CD14-positive monocyte (primary cell): ENCODE measurements around the gene ACOT11. TPM values are rescaled to one million over a fixed set of nuclear protein-coding genes. Genes with fewer than 3 reads are reported as not detected.
A peak's percentile ranks its signal among the peaks of the same experiment; 100 is the strongest.

Experiments
- DNase-seq, 3 donors: peaks; one replicate each; pipeline ENCODE4 v3.0.0-alpha.2; 2011 to 2022
- H2AFZ ChIP-seq: 2 replicates; pipeline ENCODE4 v1.6.0; 2012; ENCODE audit warnings: mild to moderate bottlenecking, low read depth, low read length, inconsistent platforms; ENCODE audit not compliant: insufficient read depth, poor library complexity, severe bottlenecking
- H3K27ac ChIP-seq, 2 donors: 1 replicate in 1 of 2; 2 replicates in 1 of 2; pipeline ENCODE4 v1.5.1; 2012 to 2013; ENCODE audit warnings: low read length in 2 of 2, control low read depth in 1 of 2, inconsistent platforms in 1 of 2, low read depth in 1 of 2, mild to moderate bottlenecking in 1 of 2
- H3K27me3 ChIP-seq, 2 donors: one replicate each; pipeline versions ENCODE4 v1.6.0 to v1.6.1; 2011 to 2013; ENCODE audit warnings: low read length in 2 of 2; ENCODE audit not compliant: control insufficient read depth in 2 of 2, insufficient read depth in 2 of 2
- H3K36me3 ChIP-seq, 2 donors: replicated peaks in 1 of 2; 1 replicate in 1 of 2; 2 replicates in 1 of 2; pipeline versions ENCODE4 v1.5.1 to v1.6.1; 2012 to 2013; ENCODE audit warnings: low read length in 2 of 2, control low read depth in 1 of 2, inconsistent platforms in 1 of 2, mild to moderate bottlenecking in 1 of 2; ENCODE audit not compliant: insufficient read depth in 2 of 2, control insufficient read depth in 1 of 2
- H3K4me1 ChIP-seq, 2 donors: 1 replicate in 1 of 2; 2 replicates in 1 of 2; pipeline versions ENCODE4 v1.5.1 to v1.6.1; 2012 to 2013; ENCODE audit warnings: low read length in 2 of 2, control low read depth in 1 of 2, inconsistent platforms in 1 of 2, mild to moderate bottlenecking in 1 of 2, moderate library complexity in 1 of 2; ENCODE audit not compliant: insufficient read depth in 2 of 2, control insufficient read depth in 1 of 2
- H3K4me2 ChIP-seq: replicated peaks from 2 replicates; pipeline ENCODE3; 2012; ENCODE audit warnings: low read length, moderate library complexity, mild to moderate bottlenecking; ENCODE audit not compliant: poor library complexity, severe bottlenecking; ENCODE audit errors: extremely low read depth
- H3K4me3 ChIP-seq, 3 experiments: fragments of 200-600 bp in 1 of 3; sonication (generic) in 1 of 3; replicated peaks in 1 of 3; 1 replicate in 2 of 3; 2 replicates in 1 of 3; pipeline ENCODE4 v1.5.1; 2011 to 2013; ENCODE audit warnings: low read length in 3 of 3, mild to moderate bottlenecking in 3 of 3, control low read depth in 2 of 3, low read depth in 2 of 3, inconsistent platforms in 1 of 3, moderate library complexity in 1 of 3
- H3K79me2 ChIP-seq: 2 replicates; pipeline ENCODE4 v1.6.0; 2012; ENCODE audit warnings: mild to moderate bottlenecking, control low read depth, inconsistent platforms, low read length, moderate library complexity; ENCODE audit not compliant: insufficient read depth
- H3K9ac ChIP-seq: 2 replicates; pipeline ENCODE4 v1.6.0; 2017; ENCODE audit warnings: low read length, mild to moderate bottlenecking; ENCODE audit not compliant: insufficient read depth, poor library complexity, severe bottlenecking
- H3K9me3 ChIP-seq, 2 donors: replicated peaks in 1 of 2; 1 replicate in 1 of 2; 2 replicates in 1 of 2; pipeline versions ENCODE4 v1.5.1 to v1.6.1; 2012 to 2013; ENCODE audit warnings: low read length in 2 of 2, control low read depth in 1 of 2; ENCODE audit not compliant: control insufficient read depth in 1 of 2, insufficient read depth in 1 of 2
- H4K20me1 ChIP-seq: 2 replicates; pipeline ENCODE4 v1.6.0; 2012; ENCODE audit warnings: mild to moderate bottlenecking, low read length, control low read depth, moderate library complexity; ENCODE audit not compliant: insufficient read depth
- H3K27ac Mint-ChIP-seq, 7 donors: one replicate each; pipeline ENCODE4 v1.8.0; 2020; ENCODE audit warnings: mild to moderate bottlenecking in 7 of 7, mixed read lengths in 7 of 7, moderate library complexity in 6 of 7, inconsistent platforms in 2 of 7
- H3K27me3 Mint-ChIP-seq, 3 donors: one replicate each; pipeline ENCODE4 v1.8.0; 2021 to 2022; ENCODE audit warnings: low read depth in 3 of 3, mild to moderate bottlenecking in 3 of 3, mixed read lengths in 3 of 3, moderate library complexity in 3 of 3, inconsistent platforms in 1 of 3
- H3K36me3 Mint-ChIP-seq, 2 donors: one replicate each; pipeline ENCODE4 v1.8.0; 2020; ENCODE audit warnings: mixed read lengths in 2 of 2, inconsistent platforms in 1 of 2, mild to moderate bottlenecking in 1 of 2
- H3K4me1 Mint-ChIP-seq: one replicate; pipeline ENCODE4 v1.8.0; 2020; ENCODE audit warnings: mild to moderate bottlenecking, mixed read lengths
- H3K4me3 Mint-ChIP-seq, 2 donors: one replicate each; pipeline ENCODE4 v1.8.0; 2020; ENCODE audit warnings: mild to moderate bottlenecking in 2 of 2, mixed read lengths in 2 of 2, moderate library complexity in 1 of 2
- H3K9me3 Mint-ChIP-seq, 7 donors: one replicate each; pipeline ENCODE4 v1.8.0; 2020 to 2022; ENCODE audit warnings: mixed read lengths in 7 of 7, mild to moderate bottlenecking in 6 of 7, moderate library complexity in 6 of 7, inconsistent platforms in 2 of 7
- CTCF ChIP-seq: fragments of 200-600 bp; IDR thresholded peaks from one replicate; pipeline ENCODE4 v1.8.0; 2022; ENCODE audit warnings: antibody characterized with exemption, mild to moderate bottlenecking
- WGBS: methylation state at CpG from one replicate; pipeline ENCODE4 v1.1.5; 2013; ENCODE audit warnings: missing lambda C conversion rate; ENCODE audit not compliant: insufficient coverage; 5-methylcytosine and 5-hydroxymethylcytosine counted together
- intact Hi-C, 2 donors: fragments of 100-400 bp; cut with micrococcal nuclease; formaldehyde crosslinking; loops; one replicate each; pipeline versions ENCODE4 v1.15.0 to v1.15.1; 2023
- polyA plus RNA-seq, 3 donors: library from polyadenylated mRNA; depleted of rRNA in 1 of 3; unstranded in 2 of 3; stranded (reverse) in 1 of 3; fragments of 300-500 nt in 2 of 3; fragments of >200 nt in 1 of 3; fragmentation: Illumina TruSeq in 2 of 3; gene quantifications; 1 replicate in 2 of 3; 2 replicates in 1 of 3; pipeline ENCODE4 v1.2.3, GENCODE V29; 2012 to 2021

ACOT11 gene
- polyA plus RNA-seq, 3 donors = 0.18 to 2.1 (median 0.79) TPM

GRCh38 chr1:54556110-54556509 lies 8.1 kb downstream of the ACOT11 start:
- Histone ChIP-seq H3K36me3 (no peaks in the 10 kb centered on the region), H3K4me2 (no peak overlapping the region), H3K9ac (no peak overlapping the region), H3K27ac (no peak overlapping the region), H3K27me3 (no peaks in the 10 kb centered on the region), H2AFZ (no peak overlapping the region), H3K4me1 (peaks cover 0 to 8% of the 10 kb centered on the region in 2 donors), H3K4me3 (no peak overlapping the region), H4K20me1 (no peaks in the 10 kb centered on the region), H3K79me2 (no peaks in the 10 kb centered on the region), H3K9me3 (peaks cover 0 to 5% of the 10 kb centered on the region in 2 donors)
- no CpG with 5 or more reads among the region's 1 CpG for WGBS
- no peak overlapping the region for H3K4me3 Mint-ChIP-seq
- intact Hi-C loops = no loop called here
- peaks cover 4 to 27% of the 10 kb centered on the region in 2 donors for H3K36me3 Mint-ChIP-seq
- H3K27me3 Mint-ChIP-seq = peaks cover 0 to 3% (median 0%) of the 10 kb centered on the region in 3 donors
- DNase-seq = no peak
- H3K4me1 Mint-ChIP-seq = peaks cover 11% of the 10 kb centered on the region
- TF ChIP-seq CTCF = no peak
- no peak overlapping the region for H3K27ac Mint-ChIP-seq
- peaks cover 0 to 13% (median 5%) of the 10 kb centered on the region in 7 donors for H3K9me3 Mint-ChIP-seq

- H3K4me3 ChIP-seq = no peak overlapping the region
- no peaks in the 10 kb centered on the region for H3K36me3 ChIP-seq
- H3K4me1 Mint-ChIP-seq = peaks cover 11% of the 10 kb centered on the region
- H3K27me3 Mint-ChIP-seq = peaks cover 0 to 3% (median 0%) of the 10 kb centered on the region in 3 donors
- no peak for TF ChIP-seq CTCF
- H3K9me3 ChIP-seq = peaks cover 0 to 5% of the 10 kb centered on the region in 2 donors
- H3K27ac Mint-ChIP-seq = no peak overlapping the region
- H3K9ac ChIP-seq = no peak overlapping the region
- H3K36me3 Mint-ChIP-seq = peaks cover 4 to 22% of the 10 kb centered on the region in 2 donors
- no peaks in the 10 kb centered on the region for H3K79me2 ChIP-seq
- no peaks in the 10 kb centered on the region for H4K20me1 ChIP-seq
- peak in 1 of 3 donors; percentile 6 for DNase-seq
- peaks cover 0 to 13% (median 5%) of the 10 kb centered on the region in 7 donors for H3K9me3 Mint-ChIP-seq
- no peak overlapping the region for H3K27ac ChIP-seq
- intact Hi-C loops = no loop called here
- H3K4me3 Mint-ChIP-seq = no peak overlapping the region
- no peak overlapping the region for H2AFZ ChIP-seq
- WGBS = no CpG with 5 or more reads among the region's 5 CpGs
- no peak overlapping the region for H3K4me2 ChIP-seq
- peaks cover 0 to 8% of the 10 kb centered on the region in 2 donors for H3K4me1 ChIP-seq
- H3K27me3 ChIP-seq = no peaks in the 10 kb centered on the region
These were observed 9.8 kb downstream of the ACOT11 start for GRCh38 chr1:54557671-54558355.
